ENCODE data around the gene CEMIP. TPM values are rescaled to one million over a fixed set of nuclear protein-coding genes. Genes with fewer than 3 reads are reported as not detected.

The CEMIP gene
- total and polyA plus RNA-seq, 2 of the 8 experiments (the other 6 are each of a cell fraction or from before 2014, with no cell fraction given), result 0.11 to 0.60 TPM

DNA sequence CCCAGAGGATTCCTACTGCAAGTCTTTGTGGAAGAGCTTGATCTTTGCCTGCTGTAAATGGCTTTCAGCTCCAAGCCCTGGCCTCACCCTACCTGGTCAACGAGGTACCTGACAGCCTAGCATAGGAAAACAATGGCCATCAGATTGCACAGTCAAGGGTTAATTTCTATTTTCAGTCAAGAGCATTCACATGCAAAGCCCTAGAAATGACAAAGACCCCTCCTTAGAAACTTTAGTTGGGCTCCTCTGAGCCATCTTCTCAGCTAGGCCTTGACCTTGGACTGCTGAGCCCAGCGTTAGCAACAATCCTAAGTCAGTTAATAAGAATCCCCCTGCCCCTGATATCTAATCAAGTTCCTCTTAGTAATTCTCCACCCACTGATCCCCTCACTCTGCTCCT, 192.0 kb downstream of the CEMIP start:
- DNase-seq (ENCODE audit: low read depth in 1 of 2, low spot score in 2 of 2), result peak in 1 of 2 experiments; percentile 39
- no peak overlapping the region for H3K18ac ChIP-seq (ENCODE audit: extremely low read depth, low read length)
- no peak overlapping the region for H2AK5ac ChIP-seq (ENCODE audit: low read depth, low read length)

More for the DNA sequence above, 192.0 kb downstream of the CEMIP start:
- Histone ChIP-seq H3K4me3 (ENCODE audit: extremely low read depth in 1 of 4, insufficient read depth in 2 of 4, low read depth in 3 of 4, low read length in 4 of 4) (no peak overlapping the region), H4K8ac (ENCODE audit: extremely low read depth, insufficient read depth, low read length) (no peak overlapping the region), H3K27ac (ENCODE audit: low read depth, low read length) (no peak overlapping the region), H3K79me1 (ENCODE audit: low read depth, low read length) (peaks cover 7% of the 10 kb centered on the region), H2BK12ac (ENCODE audit: low read depth, low read length) (no peak overlapping the region), H3K27me3 (replicated peaks in 1 of 4; ENCODE audit: control insufficient read depth in 3 of 4, extremely low read depth in 1 of 4, insufficient read depth in 3 of 4, low read length in 3 of 4) (no peaks in the 10 kb centered on the region), H3K23me2 (ENCODE audit: low read depth, low read length) (no peaks in the 10 kb centered on the region), H3K56ac (replicated peaks; ENCODE audit: insufficient read length, low read depth, low read length) (no peak overlapping the region), H3K4me2 (ENCODE audit: insufficient read depth in 1 of 2, low read depth in 2 of 2, low read length in 2 of 2) (peak overlapping the region; percentile 36 to 43; a peak in 2 of 4 replicates), H2BK5ac (ENCODE audit: low read depth, low read length) (no peak overlapping the region), H3K9me3 (ENCODE audit: insufficient read depth in 2 of 2, low read depth in 1 of 2, low read length in 1 of 2) (no peaks in the 10 kb centered on the region), H3K14ac (ENCODE audit: insufficient read length) (no peak overlapping the region), H2BK20ac (ENCODE audit: low read length) (no peak overlapping the region; the same call in 1 of the 2 replicates), H3K4ac (replicated peaks; ENCODE audit: insufficient read length, low read depth, low read length) (no peak overlapping the region), H3K79me2 (ENCODE audit: control insufficient read depth in 1 of 2, insufficient read depth in 2 of 2, low read length in 2 of 2) (peaks cover 0 to 17% of the 10 kb centered on the region in 2 experiments; a peak in 2 of 4 replicates), H3K23ac (ENCODE audit: insufficient read length) (no peak overlapping the region), H3K4me1 (replicated peaks in 1 of 4; ENCODE audit: control insufficient read depth in 3 of 4, insufficient read depth in 4 of 4, low read length in 3 of 4) (peaks cover 13 to 30% (median 21%) of the 10 kb centered on the region in 4 experiments), H2BK15ac (ENCODE audit: low read length) (no peak overlapping the region), H3K9ac (replicated peaks in 1 of 4; ENCODE audit: extremely low read depth in 1 of 4, low read depth in 3 of 4, low read length in 3 of 4) (no peak overlapping the region), H2BK120ac (replicated peaks; ENCODE audit: low read depth, low read length) (no peak overlapping the region), H4K5ac (ENCODE audit: insufficient read length, low read depth, low read length) (no peak overlapping the region), H4K91ac (replicated peaks; ENCODE audit: insufficient read length, low read length) (no peak overlapping the region), H3K36me3 (ENCODE audit: control insufficient read depth in 2 of 4, insufficient read depth in 4 of 4, low read length in 3 of 4) (peaks cover 0 to 3% (median 0%) of the 10 kb centered on the region in 4 experiments; a peak in 1 of 8 replicates), H2AFZ (ENCODE audit: low read length) (no peak overlapping the region), H4K20me1 (replicated peaks in 1 of 2; ENCODE audit: control insufficient read depth in 1 of 2, insufficient read depth in 2 of 2, low read length in 2 of 2) (peaks cover 0 to 8% of the 10 kb centered on the region in 2 experiments)
- no peak for FAIRE-seq
- POLR2A ChIA-PET (ENCODE audit: partially characterized antibody), result interaction anchor here (1.4 kb wide), 1 partner anchor 14 kb away, joined by 4 read pairs; no protein-coding TSS in a partner anchor
- 54% methylated on average over 2 of the region's 2 CpGs; no CpG with 5 or more reads in 1 of the 2 experiments for WGBS, 2 experiments (ENCODE audit: extremely low coverage in 1 of 2, insufficient coverage in 1 of 2, insufficient read length in 1 of 2, insufficient replicate concordance in 2 of 2, low coverage in 1 of 2, low lambda C conversion rate in 2 of 2, missing lambda C conversion rate in 1 of 2)
- CTCF ChIA-PET (ENCODE audit: partially characterized antibody), result interaction anchor here (1.0 to 5.9 kb wide), 14 partner anchors 9 to 517 kb away, joined by 3 to 94 read pairs (median 11); partner anchors contain the start of gene CEMIP
- TF ChIP-seq SIX5 (IDR thresholded peaks at IDR 0.05; ENCODE audit: low read depth, low read length) (no peak), JUN (IDR thresholded peaks at IDR 0.05; ENCODE audit: low read depth, low read length) (no peak), MAFK (IDR thresholded peaks at IDR 0.05; ENCODE audit: low read depth, low read length) (no peak), TCF12 (IDR thresholded peaks at IDR 0.05; ENCODE audit: low read depth, low read length) (no peak), GABPA (IDR thresholded peaks at IDR 0.05; ENCODE audit: borderline replicate concordance, insufficient read depth, low read length) (no peak), TAF7 (optimal IDR thresholded peaks at IDR 0.05; ENCODE audit: borderline replicate concordance, low read depth, low read length) (no peak), CREB1 (IDR thresholded peaks at IDR 0.05) (no peak), TEAD4 (IDR thresholded peaks at IDR 0.05; ENCODE audit: low read depth, low read length) (no peak), KDM5A (IDR thresholded peaks at IDR 0.05; ENCODE audit: low read length) (no peak), RBBP5 (IDR thresholded peaks at IDR 0.05; ENCODE audit: borderline replicate concordance, low read depth, low read length) (no peak), PHF8 (conservative IDR thresholded peaks at IDR 0.05; ENCODE audit: low read depth, low read length) (no peak), FOSL1 (IDR thresholded peaks at IDR 0.05; ENCODE audit: insufficient read depth, low read depth, low read length) (no peak), ASH2L (IDR thresholded peaks at IDR 0.05; ENCODE audit: low read length) (no peak)
- TF ChIP-seq, protein P1, sequence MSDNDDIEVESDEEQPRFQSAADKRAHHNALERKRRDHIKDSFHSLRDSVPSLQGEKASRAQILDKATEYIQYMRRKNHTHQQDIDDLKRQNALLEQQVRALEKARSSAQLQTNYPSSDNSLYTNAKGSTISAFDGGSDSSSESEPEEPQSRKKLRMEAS (IDR thresholded peaks at IDR 0.05), result no peak
